KOPT-K1 (cell line): ENCODE data around the gene TH.

Source experiments
- H3K27ac ChIP-seq: fragments of 200-600 bp; sonication (generic); 2 replicates; pipeline ENCODE4 v1.5.1; 2016; ENCODE audit warnings: antibody characterized with exemption, mild to moderate bottlenecking, low read depth, low read length; ENCODE audit not compliant: poor library complexity, severe bottlenecking
- H3K36me3 ChIP-seq: fragments of 200-600 bp; sonication (generic); 2 replicates; pipeline ENCODE4 v1.5.1; 2017; ENCODE audit warnings: antibody characterized with exemption, mild to moderate bottlenecking, low read length, moderate library complexity; ENCODE audit not compliant: insufficient read depth
- H3K9me3 ChIP-seq: fragments of 200-600 bp; sonication (generic); 2 replicates; pipeline ENCODE4 v1.5.1; 2017; ENCODE audit warnings: antibody characterized with exemption, low read length, mild to moderate bottlenecking; ENCODE audit not compliant: insufficient read depth, poor library complexity, severe bottlenecking

TH gene

DNA sequence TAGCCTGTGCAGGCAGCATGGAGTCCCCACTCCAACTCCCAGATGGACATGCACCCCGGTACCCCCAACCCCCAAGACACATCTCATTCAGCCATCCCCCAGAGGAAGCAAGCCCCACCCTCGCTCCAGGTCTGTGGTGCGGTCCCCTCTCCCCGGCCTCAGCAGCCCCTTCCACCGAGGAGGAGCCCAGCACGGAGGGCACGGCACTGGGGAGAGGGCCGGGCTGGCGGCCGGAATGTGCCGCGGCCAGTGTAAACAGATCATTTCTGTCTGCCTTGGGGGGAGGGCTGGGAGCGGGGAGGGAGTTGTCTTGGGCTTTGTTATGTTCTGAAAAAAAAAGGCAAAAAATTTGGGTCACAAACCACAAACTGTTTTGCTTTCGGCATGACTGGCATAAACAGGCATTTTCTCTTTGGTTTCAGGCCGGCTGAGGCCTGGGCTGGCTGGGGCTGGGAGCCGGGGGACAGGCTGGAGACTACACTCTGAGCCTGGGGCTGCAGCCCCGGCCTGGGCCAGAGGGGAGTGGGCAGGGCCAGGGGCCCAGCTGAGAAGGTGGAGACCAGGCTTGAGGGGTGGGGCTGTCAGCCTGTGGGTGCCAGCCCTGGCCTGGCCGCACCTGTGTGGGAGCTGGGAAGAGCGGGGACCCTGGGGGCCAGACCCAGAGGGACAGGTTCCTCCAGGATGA, 49.3 kb downstream of the TH start:
- Histone ChIP-seq H3K9me3 (no peaks in the 10 kb centered on the region), H3K27ac (no peak overlapping the region), H3K36me3 (no peaks in the 10 kb centered on the region)

- Histone ChIP-seq H3K36me3 (no peaks in the 10 kb centered on the region), H3K9me3 (no peaks in the 10 kb centered on the region), H3K27ac (no peak overlapping the region)
Measured at GRCh38 chr11:2121227-2122130, 50.1 kb downstream of the TH start.

DNA sequence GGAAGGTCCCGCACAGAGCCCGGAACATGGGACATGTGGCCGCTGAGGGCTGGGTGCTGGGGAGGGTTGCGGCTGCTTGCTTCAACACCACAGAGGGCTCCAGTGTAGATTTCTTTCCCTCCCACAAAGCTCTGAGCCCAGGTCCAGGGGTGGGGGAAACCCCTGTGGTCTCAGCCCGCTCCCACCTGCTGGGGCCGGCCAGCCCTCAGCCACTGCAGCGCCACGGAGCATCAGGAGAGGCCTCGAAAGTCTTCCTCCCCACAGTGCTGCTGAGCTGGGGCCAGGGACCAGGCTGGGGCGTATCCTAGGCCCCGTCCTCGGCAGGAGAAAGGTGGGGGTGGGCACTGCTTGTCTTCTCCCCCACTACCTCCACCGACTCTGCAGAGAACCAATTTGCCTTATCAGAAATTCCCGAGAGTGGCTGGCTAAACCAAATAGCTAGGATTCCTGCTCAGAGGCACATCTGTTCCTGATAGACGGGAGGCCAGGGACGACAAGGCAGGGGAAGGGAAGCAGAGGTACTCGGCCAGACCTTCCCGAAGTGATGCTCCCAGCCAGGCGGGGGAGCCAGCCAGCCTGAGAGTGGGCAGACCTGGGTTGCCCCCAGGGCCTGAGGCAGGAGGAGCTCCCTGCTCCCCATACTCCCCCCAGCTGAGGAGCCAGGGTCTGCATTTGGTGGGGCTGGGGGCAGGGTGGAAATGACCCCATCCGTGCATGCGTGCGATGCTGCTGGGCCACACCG, 51.1 kb downstream of the TH start:
- H3K36me3 ChIP-seq, result no peaks in the 10 kb centered on the region
- H3K27ac ChIP-seq, result no peak overlapping the region
- no peaks in the 10 kb centered on the region for H3K9me3 ChIP-seq

DNA sequence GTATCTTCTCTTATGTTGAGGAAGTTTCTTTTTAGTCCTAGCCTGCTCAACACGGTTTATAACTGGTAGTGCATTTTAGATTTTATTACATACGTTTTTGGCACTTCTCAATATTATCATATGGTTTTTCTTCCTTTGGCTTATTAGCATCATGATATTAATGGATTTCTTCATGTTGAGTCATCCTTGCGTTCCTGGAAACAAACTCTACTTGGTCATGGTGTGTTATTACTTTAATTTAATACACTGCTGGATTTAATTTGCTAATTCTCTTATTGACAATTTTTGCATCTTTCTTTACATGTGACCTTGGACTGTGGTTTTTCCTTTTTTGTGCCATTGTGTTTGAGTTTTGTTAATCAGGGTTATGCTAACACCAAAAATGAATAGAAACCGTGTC, 52.9 kb downstream of the TH start:
- H3K36me3 ChIP-seq, result no peaks in the 10 kb centered on the region
- H3K9me3 ChIP-seq, result no peaks in the 10 kb centered on the region
- no peak overlapping the region for H3K27ac ChIP-seq

DNA sequence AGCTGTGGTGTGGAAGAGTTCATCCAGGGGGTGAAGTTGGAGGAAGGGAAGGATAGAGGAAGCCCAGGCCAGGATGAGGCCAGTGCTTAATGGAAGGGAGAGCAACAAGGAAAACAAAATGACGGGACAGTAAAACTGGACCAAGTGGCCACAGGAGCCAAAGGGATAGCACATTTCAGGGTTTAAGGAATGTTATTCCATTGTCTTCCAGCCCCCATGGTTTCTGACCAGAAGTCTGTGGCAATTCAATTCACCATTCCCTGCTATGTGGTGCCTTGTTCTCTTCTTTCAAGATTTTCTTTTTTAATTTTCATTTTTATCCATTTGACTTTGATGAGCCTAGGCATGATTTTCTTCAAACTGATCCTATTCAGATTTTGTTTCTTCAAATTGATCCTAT, 54.9 kb downstream of the TH start:
- Histone ChIP-seq H3K36me3 (no peaks in the 10 kb centered on the region), H3K9me3 (no peaks in the 10 kb centered on the region), H3K27ac (no peak overlapping the region)

DNA sequence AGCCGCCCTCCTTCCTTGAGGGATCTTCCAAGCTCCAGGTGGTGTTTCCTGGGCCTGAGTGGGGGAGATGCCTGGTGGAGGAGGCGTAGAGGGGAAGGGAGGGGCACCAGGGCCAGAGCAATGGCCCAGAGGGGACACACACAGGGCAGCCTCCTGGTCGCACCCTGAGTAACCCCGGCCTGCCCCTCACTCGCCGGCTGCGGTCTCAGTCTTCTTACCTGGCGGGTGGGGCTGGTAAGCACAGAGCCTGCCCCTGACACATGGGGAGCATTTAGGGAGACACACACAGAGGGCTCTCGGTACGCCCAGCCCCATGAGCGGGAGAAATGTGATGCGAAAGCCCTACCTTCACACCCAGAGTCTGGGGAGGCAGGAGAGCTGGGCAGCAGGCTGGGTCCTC, 56.3 kb downstream of the TH start:
- no peaks in the 10 kb centered on the region for H3K36me3 ChIP-seq
- no peaks in the 10 kb centered on the region for H3K9me3 ChIP-seq
- no peak overlapping the region for H3K27ac ChIP-seq

- Histone ChIP-seq H3K36me3 (no peaks in the 10 kb centered on the region), H3K27ac (no peak overlapping the region), H3K9me3 (no peaks in the 10 kb centered on the region)
Measured at GRCh38 chr11:2114430-2115241, 57.0 kb downstream of the TH start.
